IPS-18c (cell line): Measurements from ENCODE around the gene RNF19B.

ENCODE experiments used
- H3K4me3 ChIP-seq: 2 replicates; pipeline ENCODE4 v1.7.0; 2013; ENCODE audit warnings: low read depth, mild to moderate bottlenecking, low read length, moderate library complexity; ENCODE audit not compliant: insufficient read depth
- H3K9me3 ChIP-seq: one replicate; pipeline ENCODE4 v1.6.1; 2013; ENCODE audit warnings: mild to moderate bottlenecking, low read length, moderate library complexity; ENCODE audit not compliant: control insufficient read depth, insufficient read depth

The RNF19B gene

DNA sequence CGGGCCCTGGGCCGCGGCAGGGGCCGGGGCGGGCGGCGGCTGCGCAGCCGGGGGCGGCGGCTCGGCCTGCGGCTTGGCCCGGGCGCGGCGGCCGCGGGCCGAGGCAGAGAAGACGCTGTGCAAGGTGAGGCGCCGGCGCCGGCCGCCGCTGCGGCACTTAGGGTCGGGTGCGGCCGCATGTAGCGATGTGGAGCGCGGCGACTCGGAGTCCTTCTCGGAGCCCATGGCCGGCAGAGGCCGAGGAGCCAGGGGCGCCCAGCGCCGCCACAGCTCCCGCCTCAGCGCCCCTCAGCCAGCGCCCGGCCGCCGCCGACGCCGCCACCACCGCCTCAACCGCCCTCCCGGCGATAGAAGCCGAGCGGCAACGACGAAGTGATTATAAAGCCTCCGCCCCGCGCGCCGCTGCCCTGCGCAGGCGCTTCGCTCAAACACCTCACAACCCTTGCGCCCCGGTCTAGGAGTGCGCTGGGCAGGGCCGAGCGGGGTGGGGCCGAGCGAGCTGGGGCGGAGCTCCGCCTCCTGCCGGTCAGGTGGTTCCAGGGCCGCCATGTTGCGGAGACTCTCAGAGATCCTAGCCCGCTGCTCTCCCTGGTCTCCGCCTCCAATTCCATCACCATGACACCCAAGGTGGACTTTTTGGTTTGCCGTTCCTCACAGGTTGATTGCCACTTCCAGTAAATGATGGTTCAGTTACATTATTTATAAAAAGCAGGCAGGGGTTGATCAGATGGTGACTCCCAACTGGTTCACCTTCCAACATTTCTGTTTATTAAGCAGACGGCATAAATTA is at the start of gene RNF19B:
TSS of gene RNF19B (minus strand) at position 349 of the 790 bp plus-strand sequence. CDS start at position 225, 124 bp downstream.
- Histone ChIP-seq H3K9me3 (no peaks in the 10 kb centered on the region), H3K4me3 (peak within 1 kb of the TSS; percentile 86)

DNA sequence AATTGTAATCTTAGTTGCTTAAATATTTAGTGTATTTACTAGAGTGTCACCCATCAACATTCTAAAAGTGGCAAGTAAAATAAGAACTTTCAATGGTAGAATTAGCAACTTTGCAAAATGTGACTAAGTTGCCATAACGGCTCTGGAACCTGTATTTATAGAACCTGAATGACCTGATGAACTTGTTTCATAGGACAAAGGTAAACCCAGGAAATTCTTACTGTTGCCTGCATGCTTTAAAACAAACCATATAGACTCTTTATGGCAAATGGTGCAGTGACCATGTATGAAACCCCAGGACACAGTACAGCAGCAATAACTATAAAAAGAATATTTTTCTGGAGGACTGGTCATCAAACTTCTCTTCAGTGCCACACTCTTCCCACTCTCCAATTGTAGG is 49.2 kb upstream of the RNF19B start:
- peaks cover 3% of the 10 kb centered on the region for H3K9me3 ChIP-seq
- no peak overlapping the region for H3K4me3 ChIP-seq

DNA sequence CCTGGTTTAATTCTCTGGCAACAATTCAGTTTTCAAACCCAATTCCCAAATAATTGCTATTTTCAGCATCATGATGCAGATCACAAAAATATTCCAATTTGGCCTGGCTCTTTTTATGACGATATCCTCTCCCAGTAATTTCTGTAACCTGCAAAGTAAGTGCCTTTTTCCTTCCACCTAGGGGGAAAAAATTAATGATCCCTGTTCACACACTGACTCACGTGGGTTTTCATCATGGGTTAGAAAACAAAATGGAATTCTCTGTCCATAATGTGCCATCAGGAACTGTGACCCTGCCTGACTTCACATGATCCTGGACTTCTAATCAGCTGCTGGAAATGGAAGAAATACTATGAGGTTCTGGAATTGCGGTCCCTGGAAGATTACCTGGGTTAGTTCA is 47.6 kb upstream of the RNF19B start:
- H3K9me3 ChIP-seq, result peaks cover 3% of the 10 kb centered on the region
- no peak overlapping the region for H3K4me3 ChIP-seq

GRCh38 chr1:33010932-33011731 is 46.5 kb upstream of the RNF19B start:
- Histone ChIP-seq H3K4me3 (no peak overlapping the region), H3K9me3 (peaks cover 3% of the 10 kb centered on the region)

DNA sequence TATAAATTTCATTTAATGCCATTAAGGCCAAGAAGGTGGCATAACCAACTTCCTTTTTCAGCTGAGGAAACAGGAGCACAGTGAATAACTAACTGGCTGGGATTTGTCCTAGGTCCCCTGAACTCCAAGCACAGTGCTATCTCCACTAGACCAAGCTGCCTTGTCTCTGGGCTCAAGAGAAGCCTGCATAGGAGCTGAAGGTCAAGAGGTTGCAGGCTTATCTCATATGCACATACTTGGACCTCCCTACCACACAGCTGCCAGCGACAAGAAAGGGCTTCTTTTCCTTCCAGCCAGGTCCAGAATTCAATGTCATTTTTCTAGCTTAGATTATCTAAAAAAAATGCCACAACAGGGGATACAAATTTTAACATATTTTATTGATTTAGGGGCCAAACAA is 45.0 kb upstream of the RNF19B start:
- Histone ChIP-seq H3K9me3 (peaks cover 3% of the 10 kb centered on the region), H3K4me3 (no peak overlapping the region)

- H3K9me3 ChIP-seq, result no peaks in the 10 kb centered on the region
- H3K4me3 ChIP-seq, result no peak overlapping the region
These were observed 43.7 kb upstream of the RNF19B start for GRCh38 chr1:33008051-33008914.

DNA sequence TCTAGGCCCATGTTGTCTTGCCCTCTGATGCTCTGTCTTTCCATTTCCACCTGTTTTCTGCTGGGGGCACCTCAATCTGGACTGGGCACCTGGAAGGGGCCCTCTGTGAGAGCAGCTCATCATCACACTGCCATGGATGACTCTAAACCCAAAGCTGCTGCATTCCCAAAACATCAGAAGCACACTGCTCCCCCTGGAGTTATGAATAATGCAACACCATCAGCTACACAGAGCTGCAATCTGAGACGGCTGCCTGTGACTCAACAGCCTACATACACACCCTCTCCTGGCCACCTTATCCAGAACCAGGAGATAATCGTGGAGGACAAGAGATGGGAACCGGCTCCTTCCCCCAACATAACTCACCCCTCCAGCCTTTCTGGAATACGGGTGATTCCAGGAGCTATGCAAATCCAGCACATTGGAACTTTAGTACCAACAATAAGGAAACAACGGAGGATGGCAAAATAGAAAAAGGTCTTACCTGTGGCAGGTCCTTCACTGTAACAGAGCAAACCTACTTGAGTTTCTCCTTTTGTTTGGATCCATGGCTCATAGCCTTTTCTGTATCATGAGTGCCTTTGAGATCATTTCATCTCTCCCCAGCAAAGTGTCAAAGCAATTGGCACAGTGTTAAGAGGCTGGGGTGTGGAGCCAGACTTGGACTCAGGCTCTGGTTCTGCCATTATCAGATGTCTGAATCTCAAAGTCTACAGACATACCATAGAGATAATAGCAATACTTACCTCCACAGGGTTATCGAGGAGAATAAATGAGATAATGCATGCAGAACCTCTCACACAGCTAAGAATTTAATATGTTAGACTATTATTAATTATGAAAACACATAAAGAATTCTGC is 42.8 kb upstream of the RNF19B start:
- Histone ChIP-seq H3K9me3 (no peaks in the 10 kb centered on the region), H3K4me3 (no peak overlapping the region)

DNA sequence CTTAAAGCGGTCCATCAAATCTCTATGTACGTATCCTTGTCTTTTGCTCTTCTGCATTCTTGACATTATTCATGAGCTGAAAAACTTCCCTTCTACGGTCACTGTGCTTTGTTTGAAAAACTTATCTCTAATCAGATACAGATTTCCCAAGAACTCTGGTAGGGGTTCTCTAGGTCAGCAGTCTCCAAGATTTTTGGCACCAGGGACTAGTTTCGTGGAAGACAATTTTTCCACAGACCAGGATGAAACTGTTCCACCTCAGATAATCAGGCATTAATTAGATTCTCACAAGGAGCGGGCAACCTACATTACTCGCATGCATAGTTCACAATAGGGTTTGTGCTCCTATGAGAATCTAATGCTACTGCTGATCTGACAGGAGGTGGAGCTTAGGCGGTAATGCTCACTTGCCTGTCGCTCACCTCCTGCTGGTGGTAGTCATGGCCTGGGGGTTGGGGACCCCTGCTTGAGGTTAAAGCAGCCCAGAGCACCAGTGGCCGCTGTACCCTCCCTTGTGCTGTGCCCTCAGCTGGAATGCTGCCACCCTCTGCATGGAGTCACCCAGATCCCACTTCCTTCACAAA is 41.3 kb upstream of the RNF19B start:
- Histone ChIP-seq H3K4me3 (no peak overlapping the region), H3K9me3 (no peaks in the 10 kb centered on the region)

DNA sequence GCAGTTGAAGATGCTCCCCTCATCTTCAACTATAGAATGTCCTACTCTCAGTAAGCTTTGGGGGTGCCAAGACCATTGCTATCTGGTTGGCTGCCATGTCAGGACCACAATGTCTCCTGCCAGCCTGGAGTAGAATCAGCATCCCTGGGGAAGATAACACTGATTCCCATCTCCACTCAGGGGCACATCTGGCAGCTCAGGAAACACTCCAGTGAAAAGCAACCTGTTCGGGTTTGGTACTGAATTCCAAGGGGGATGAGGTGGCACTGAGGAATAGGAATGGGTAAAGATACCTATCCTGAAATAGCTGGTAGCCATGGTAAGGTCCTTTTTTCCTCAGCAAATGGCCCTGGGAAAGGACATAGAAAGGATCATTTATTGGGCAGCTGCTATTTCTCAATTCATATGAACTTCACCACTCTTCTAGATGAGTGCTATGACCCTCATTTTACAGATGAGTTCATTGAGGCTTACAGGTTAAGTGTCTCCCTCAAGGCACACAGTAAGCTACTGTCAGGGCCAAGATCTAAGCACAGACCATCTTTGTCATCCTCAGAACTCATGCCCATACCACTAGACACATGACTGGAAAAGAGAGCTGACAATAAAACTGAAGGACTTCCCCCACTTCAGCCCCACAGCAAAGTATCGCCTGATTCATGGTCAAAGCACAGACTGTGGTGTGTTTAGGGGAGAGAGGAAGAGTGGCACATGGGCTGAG is 40.7 kb upstream of the RNF19B start:
- Histone ChIP-seq H3K9me3 (no peaks in the 10 kb centered on the region), H3K4me3 (no peak overlapping the region)

DNA sequence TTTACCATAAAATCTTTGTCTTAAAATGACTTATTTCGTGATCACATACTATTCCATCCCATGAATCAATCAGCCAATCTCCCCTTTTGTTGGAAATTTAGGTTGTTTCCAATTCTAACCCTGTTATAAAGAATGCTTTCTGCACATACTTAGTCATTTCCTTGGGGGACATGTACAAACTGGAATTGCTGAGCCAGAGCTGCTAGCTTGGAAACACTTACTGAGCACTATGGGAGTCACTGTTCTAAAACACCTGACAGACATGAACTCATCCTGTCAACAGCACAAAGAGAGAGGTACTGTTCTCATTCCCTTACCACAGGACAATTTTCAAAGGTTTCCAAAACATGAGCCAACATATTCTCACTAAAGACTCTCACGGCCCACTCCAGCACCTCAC is 40.0 kb upstream of the RNF19B start:
- Histone ChIP-seq H3K9me3 (no peaks in the 10 kb centered on the region), H3K4me3 (no peak overlapping the region)

GRCh38 chr1:33003657-33004056 is 39.0 kb upstream of the RNF19B start:
- no peaks in the 10 kb centered on the region for H3K9me3 ChIP-seq
- no peak overlapping the region for H3K4me3 ChIP-seq

DNA sequence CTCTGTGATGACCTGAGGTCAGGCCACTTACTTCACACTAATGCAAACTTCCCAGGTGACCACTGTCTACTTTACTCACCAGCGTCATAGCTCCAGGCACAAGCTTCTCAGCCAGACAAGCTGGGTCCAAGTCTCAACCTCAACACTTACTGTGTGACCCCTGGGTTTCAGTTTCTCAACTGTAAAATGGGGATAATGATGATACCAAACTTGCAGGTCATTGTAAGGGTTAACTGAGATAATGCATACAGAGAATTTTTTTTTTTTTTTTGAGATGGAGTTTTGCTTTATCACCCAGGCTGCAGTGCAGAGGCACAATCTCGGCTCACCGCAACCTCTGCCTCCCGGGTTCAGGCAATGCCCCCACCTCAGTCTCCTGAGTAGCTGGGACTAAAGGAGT is 37.4 kb upstream of the RNF19B start:
- H3K4me3 ChIP-seq, result no peak overlapping the region
- no peaks in the 10 kb centered on the region for H3K9me3 ChIP-seq

DNA sequence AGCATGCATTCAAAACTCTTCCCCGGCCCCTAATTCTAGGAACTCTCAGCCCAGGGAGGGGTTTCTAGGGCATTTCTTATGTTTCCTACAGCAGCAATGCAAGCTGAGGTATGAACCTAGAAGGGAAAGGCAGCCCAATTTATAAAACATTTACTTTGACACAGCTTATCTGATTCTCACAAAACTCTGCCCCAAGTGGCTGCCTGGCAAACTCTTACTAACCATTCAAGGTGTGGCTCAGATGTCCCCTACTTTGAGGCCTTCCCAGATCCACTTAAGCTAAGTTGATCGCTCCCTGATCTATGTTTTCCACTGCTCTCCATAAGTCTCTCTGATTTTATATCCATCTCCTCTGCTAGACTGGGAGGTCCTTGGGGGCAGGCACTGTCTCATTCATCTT is 36.7 kb upstream of the RNF19B start:
- peaks cover 2% of the 10 kb centered on the region for H3K9me3 ChIP-seq
- no peak overlapping the region for H3K4me3 ChIP-seq

DNA sequence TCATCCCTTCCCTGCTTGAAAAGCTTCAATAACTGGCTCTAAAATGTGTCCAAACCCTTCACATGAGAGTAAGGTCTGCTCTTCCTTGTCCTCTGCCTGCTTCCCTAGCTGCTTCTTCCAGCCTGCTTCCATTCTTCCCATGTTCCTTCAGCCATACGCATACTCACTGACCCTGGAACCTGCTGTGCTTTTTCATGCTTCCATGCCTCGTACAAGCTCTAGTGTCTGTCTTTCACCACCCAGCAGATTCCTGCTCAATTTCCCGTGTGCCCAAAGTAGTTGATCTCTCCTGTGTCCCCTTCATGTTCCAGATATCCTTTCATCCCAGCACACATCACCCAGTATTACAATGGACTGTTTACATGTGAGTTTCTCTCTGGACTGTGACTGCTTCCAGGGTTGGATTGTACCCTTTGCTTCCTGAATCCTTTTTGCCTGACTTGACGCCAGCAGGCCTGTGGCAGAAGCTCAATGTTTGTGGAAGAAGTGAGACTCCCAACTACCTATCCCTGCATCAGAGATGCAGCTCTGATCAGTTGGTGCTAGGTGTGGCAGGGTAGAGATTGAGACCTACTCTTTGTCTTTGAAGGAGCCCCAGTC is 35.9 kb upstream of the RNF19B start:
- Histone ChIP-seq H3K4me3 (no peak overlapping the region; the same call in 1 of the 2 replicates), H3K9me3 (peaks cover 2% of the 10 kb centered on the region)

DNA sequence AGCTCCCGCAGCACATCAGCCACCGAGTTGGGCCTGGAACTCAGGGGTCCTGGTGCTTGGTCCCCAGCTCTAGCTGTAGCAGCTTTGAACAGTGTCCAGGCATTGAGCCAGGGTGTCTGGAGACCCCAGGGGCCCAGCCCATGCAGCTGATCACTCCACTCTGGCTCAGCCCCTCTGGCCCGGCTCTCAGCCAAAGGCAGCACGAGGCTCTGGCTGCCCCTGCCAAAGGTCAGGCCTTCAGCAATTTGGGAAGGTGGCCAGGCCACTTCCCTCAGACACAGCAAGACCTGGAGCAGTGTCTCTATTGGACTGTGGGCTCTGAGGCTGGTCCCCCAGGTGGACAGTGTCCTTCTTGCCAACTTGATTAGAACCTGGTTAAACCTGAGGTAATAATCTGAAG is 34.4 kb upstream of the RNF19B start:
- Histone ChIP-seq H3K9me3 (peaks cover 2% of the 10 kb centered on the region), H3K4me3 (no peak overlapping the region)
